B cell (primary cell): ENCODE measurements around the gene C4A.
"Not testable (repeated sequence)": the region's sequence is repeated elsewhere in the genome, so short reads cannot be mapped to it uniquely, and the experiment has no call there.

Experiments used
- CTCF ChIP-seq: fragments of 200-600 bp; IDR thresholded peaks from one replicate; pipeline ENCODE4 v1.8.0; 2022; ENCODE audit warnings: antibody characterized with exemption, mild to moderate bottlenecking
- EZH2 ChIP-seq: IDR thresholded peaks from 2 replicates; pipeline ENCODE4 v1.6.1; 2012; ENCODE audit warnings: borderline replicate concordance, low read depth, mild to moderate bottlenecking, moderate library complexity, low read length; ENCODE audit not compliant: insufficient read depth, poor library complexity, severe bottlenecking

GRCh38 chr6:32003301-32003700 lies 21.4 kb downstream of the C4A start:
- TF ChIP-seq CTCF, EZH2: not testable (repeated sequence)
